H1 (cell line): ENCODE measurements around the gene VPREB1. TPM values are rescaled to one million over a fixed set of nuclear protein-coding genes. Genes with fewer than 3 reads are reported as not detected.

Source experiments
- CTCF ChIA-PET: fragments of 300-600 bp; sonication (Branson Sonifier 250); formaldehyde crosslinking; loops from one replicate; lab custom pipeline; 2021; ENCODE audit not compliant: partially characterized antibody; lab: Charles Lee
- POLR2A ChIA-PET: fragments of 300-600 bp; sonication (Branson Sonifier 250); formaldehyde crosslinking; loops from one replicate; lab custom pipeline; 2021; ENCODE audit warnings: inconsistent platforms; ENCODE audit not compliant: partially characterized antibody; lab: Charles Lee
- DNase-seq, 2 experiments: peaks; one replicate each; pipeline versions ENCODE4 v3.0.0 to v3.0.0-alpha.2; 2010 to 2022; ENCODE audit warnings: low spot score in 2 of 2, low read depth in 1 of 2, mixed read lengths in 1 of 2
- FAIRE-seq: peaks from 2 replicates; lab custom pipeline; 2011; peaks lifted over from hg19 to GRCh38; lab: Jason Lieb, UNC
- H2AFZ ChIP-seq: 2 replicates; pipeline ENCODE4 v1.8.1; 2012; ENCODE audit warnings: low read length, inconsistent platforms
- H2AK5ac ChIP-seq: 2 replicates; pipeline ENCODE4 v1.6.1; 2013; ENCODE audit warnings: low read depth, low read length
- H2BK120ac ChIP-seq: replicated peaks from 2 replicates; pipeline ENCODE3; 2013; ENCODE audit warnings: low read depth, low read length, inconsistent platforms
- H2BK12ac ChIP-seq: 2 replicates; pipeline ENCODE4 v1.6.1; 2013; ENCODE audit warnings: low read depth, low read length
- H2BK15ac ChIP-seq: 2 replicates; pipeline ENCODE4 v1.6.1; 2013; ENCODE audit warnings: low read length
- H2BK20ac ChIP-seq: 2 replicates; pipeline ENCODE4 v1.6.1; 2013; ENCODE audit warnings: low read length
- H2BK5ac ChIP-seq: 2 replicates; pipeline ENCODE4 v1.6.1; 2013; ENCODE audit warnings: low read depth, low read length
- H3K14ac ChIP-seq: 2 replicates; pipeline ENCODE4 v1.6.1; 2013; ENCODE audit warnings: inconsistent platforms; ENCODE audit not compliant: insufficient read length
- H3K18ac ChIP-seq: 2 replicates; pipeline ENCODE4 v1.6.1; 2013; ENCODE audit warnings: low read length; ENCODE audit errors: extremely low read depth
- H3K23ac ChIP-seq: 2 replicates; pipeline ENCODE4 v1.6.1; 2013; ENCODE audit warnings: inconsistent platforms; ENCODE audit not compliant: insufficient read length
- H3K23me2 ChIP-seq: 2 replicates; pipeline ENCODE4 v1.6.1; 2013; ENCODE audit warnings: low read depth, low read length
- H3K27ac ChIP-seq: 2 replicates; pipeline ENCODE4 v1.6.1; 2011; ENCODE audit warnings: low read depth, low read length, inconsistent platforms
- H3K27me3 ChIP-seq, 4 experiments: replicated peaks in 1 of 4; 1 replicate in 1 of 4; 2 replicates in 3 of 4; pipeline versions ENCODE4 v1.6.1 to v1.8.1; 2011 to 2013; ENCODE audit warnings: low read length in 3 of 4, mild to moderate bottlenecking in 3 of 4, inconsistent platforms in 2 of 4, mixed read lengths in 2 of 4, moderate library complexity in 1 of 4; ENCODE audit not compliant: control insufficient read depth in 3 of 4, insufficient read depth in 3 of 4; ENCODE audit errors: extremely low read depth in 1 of 4
- H3K36me3 ChIP-seq, 4 experiments: 2 replicates each; pipeline versions ENCODE4 v1.6.1 to v1.8.1; 2011 to 2013; ENCODE audit warnings: mild to moderate bottlenecking in 4 of 4, low read length in 3 of 4, moderate library complexity in 2 of 4, control low read depth in 1 of 4, inconsistent platforms in 1 of 4; ENCODE audit not compliant: insufficient read depth in 4 of 4, control insufficient read depth in 2 of 4
- H3K4ac ChIP-seq: replicated peaks from 2 replicates; pipeline ENCODE3; 2013; ENCODE audit warnings: low read length, low read depth, mixed read lengths, inconsistent platforms; ENCODE audit not compliant: insufficient read length
- H3K4me1 ChIP-seq, 4 experiments: replicated peaks in 1 of 4; 1 replicate in 1 of 4; 2 replicates in 3 of 4; pipeline versions ENCODE4 v1.6.1 to v1.8.1; 2011 to 2013; ENCODE audit warnings: low read length in 3 of 4, inconsistent platforms in 2 of 4, mixed read lengths in 1 of 4; ENCODE audit not compliant: insufficient read depth in 4 of 4, control insufficient read depth in 3 of 4
- H3K4me2 ChIP-seq, 2 experiments: 2 replicates each; pipeline versions ENCODE4 v1.6.1 to v1.8.1; 2011 to 2013; ENCODE audit warnings: low read depth in 2 of 2, low read length in 2 of 2, control low read depth in 1 of 2, inconsistent platforms in 1 of 2, mild to moderate bottlenecking in 1 of 2; ENCODE audit not compliant: insufficient read depth in 1 of 2
- H3K4me3 ChIP-seq, 4 experiments: fragments of 200-600, 300-600 bp in 1 of 4; sonication (generic), shearing (Covaris generic), sonication (Bioruptor Twin) in 1 of 4; 2 replicates each; pipeline versions ENCODE4 v1.5.1 to v1.8.1; 2011 to 2016; ENCODE audit warnings: low read length in 4 of 4, low read depth in 3 of 4, control low read depth in 2 of 4, inconsistent platforms in 2 of 4, mild to moderate bottlenecking in 2 of 4, mixed read lengths in 1 of 4, moderate library complexity in 1 of 4; ENCODE audit not compliant: insufficient read depth in 2 of 4; ENCODE audit errors: extremely low read depth in 1 of 4
- H3K56ac ChIP-seq: replicated peaks from 2 replicates; pipeline ENCODE3; 2013; ENCODE audit warnings: low read depth, mild to moderate bottlenecking, mixed read lengths, low read length, inconsistent platforms; ENCODE audit not compliant: insufficient read length
- H3K79me1 ChIP-seq: 2 replicates; pipeline ENCODE4 v1.6.1; 2013; ENCODE audit warnings: low read depth, low read length, control low read depth
- H3K79me2 ChIP-seq, 2 experiments: 2 replicates each; pipeline versions ENCODE4 v1.6.1 to v1.8.1; 2012 to 2013; ENCODE audit warnings: low read length in 2 of 2, mild to moderate bottlenecking in 2 of 2, inconsistent platforms in 1 of 2; ENCODE audit not compliant: insufficient read depth in 2 of 2, control insufficient read depth in 1 of 2
- H3K9ac ChIP-seq, 4 experiments: replicated peaks in 1 of 4; 1 replicate in 1 of 4; 2 replicates in 3 of 4; pipeline versions ENCODE4 v1.6.1 to v1.8.1; 2011 to 2013; ENCODE audit warnings: low read depth in 3 of 4, low read length in 3 of 4, control low read depth in 2 of 4, mild to moderate bottlenecking in 2 of 4, moderate library complexity in 2 of 4, inconsistent platforms in 1 of 4; ENCODE audit errors: extremely low read depth in 1 of 4
- H3K9me3 ChIP-seq, 2 experiments: 2 replicates each; pipeline versions ENCODE4 v1.6.1 to v1.8.1; 2012 to 2013; ENCODE audit warnings: mild to moderate bottlenecking in 2 of 2, moderate library complexity in 2 of 2, control low read depth in 1 of 2, inconsistent platforms in 1 of 2, low read depth in 1 of 2, low read length in 1 of 2, mixed read lengths in 1 of 2; ENCODE audit not compliant: insufficient read depth in 2 of 2
- H4K20me1 ChIP-seq, 2 experiments: replicated peaks in 1 of 2; 2 replicates each; pipeline versions ENCODE3 to v1.8.1; 2011 to 2013; ENCODE audit warnings: inconsistent platforms in 2 of 2, low read length in 2 of 2, mild to moderate bottlenecking in 1 of 2; ENCODE audit not compliant: insufficient read depth in 2 of 2, control insufficient read depth in 1 of 2
- H4K5ac ChIP-seq: 2 replicates; pipeline ENCODE4 v1.6.1; 2013; ENCODE audit warnings: low read length, low read depth, mixed read lengths, inconsistent platforms; ENCODE audit not compliant: insufficient read length
- H4K8ac ChIP-seq: 2 replicates; pipeline ENCODE4 v1.8.0; 2013; ENCODE audit warnings: mild to moderate bottlenecking, moderate library complexity, low read length, inconsistent platforms; ENCODE audit not compliant: insufficient read depth; ENCODE audit errors: extremely low read depth
- H4K91ac ChIP-seq: replicated peaks from 2 replicates; pipeline ENCODE3; 2013; ENCODE audit warnings: low read length, mixed read lengths, inconsistent platforms; ENCODE audit not compliant: insufficient read length
- CEBPB ChIP-seq: IDR thresholded peaks from 2 replicates; pipeline ENCODE4 v1.6.1; 2012; ENCODE audit warnings: low read depth, low read length
- WGBS, 2 experiments: shearing (Covaris generic) in 1 of 2; methylation state at CpG; one replicate each; pipeline versions ENCODE4 v1.1.6 to v1.1.7; 2013 to 2015; ENCODE audit warnings: low lambda C conversion rate in 2 of 2, mixed read lengths in 2 of 2, inconsistent platforms in 1 of 2, low coverage in 1 of 2, missing lambda C conversion rate in 1 of 2; ENCODE audit not compliant: insufficient replicate concordance in 2 of 2, insufficient coverage in 1 of 2, insufficient read length in 1 of 2; ENCODE audit errors: extremely low coverage in 1 of 2, missing lambda C conversion rate in 1 of 2; 5-methylcytosine and 5-hydroxymethylcytosine counted together
- polyA plus RNA-seq, 7 experiments: library from polyadenylated mRNA; depleted of rRNA in 3 of 7; stranded (reverse) in 5 of 7; unstranded in 2 of 7; fragments of >200 nt in 5 of 7; fragments of 200-250 nt in 2 of 7; gene quantifications; 1 replicate in 5 of 7; 2 replicates in 1 of 7; 4 replicates in 1 of 7; pipeline versions ENCODE4 v1.2.1 to v1.2.3, GENCODE V29; 2011 to 2013; ENCODE audit warnings: missing spikeins in 2 of 7, mixed read lengths in 2 of 7
- total RNA-seq: library from RNA; stranded (reverse); fragmentation: NEBNext Ultra II Directional; extraction: Animal tissue kit (Norgen Biotek cat#: 25700); gene quantifications from 2 replicates; pipeline ENCODE4 v1.2.1, GENCODE V29; 2021

Gene VPREB1
- total and polyA plus RNA-seq, 2 of the 8 experiments (the other 6 are each of a cell fraction or from before 2014, with no cell fraction given): not detected

DNA sequence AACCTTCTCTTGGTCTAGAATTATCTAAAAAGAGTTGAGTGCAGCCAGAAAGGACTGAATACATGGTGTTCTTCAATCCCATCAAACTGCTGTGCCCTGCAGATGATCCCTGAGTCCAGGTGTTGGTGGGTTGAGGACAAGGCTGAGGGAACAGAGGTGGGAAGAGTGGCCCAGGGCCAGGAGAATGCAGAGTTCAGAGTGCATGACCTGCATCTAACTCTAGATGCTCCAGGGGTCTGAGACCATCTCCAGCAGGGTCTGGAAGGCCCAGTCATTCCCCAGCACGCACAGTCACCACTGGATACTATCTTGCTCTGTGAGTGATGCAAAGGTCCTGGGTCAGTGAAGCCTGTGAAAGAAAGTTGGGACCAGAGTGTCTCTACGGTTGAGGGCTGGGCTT, 2.1 kb upstream of the VPREB1 start:
- FAIRE-seq: no peak
- Histone ChIP-seq H2BK5ac (no peak overlapping the region), H3K4me1 (no peaks in the 10 kb centered on the region), H4K20me1 (peaks cover 4 to 16% of the 10 kb centered on the region in 2 experiments), H2BK15ac (no peak overlapping the region), H3K27ac (no peak overlapping the region), H2BK120ac (no peak overlapping the region), H3K79me1 (no peaks in the 10 kb centered on the region), H3K4ac (no peak overlapping the region), H2AK5ac (no peak overlapping the region), H3K4me2 (no peak overlapping the region), H3K23ac (no peak overlapping the region), H3K14ac (no peak overlapping the region), H3K18ac (no peak overlapping the region), H2BK20ac (no peak overlapping the region), H4K5ac (no peak overlapping the region), H3K4me3 (no peak overlapping the region), H3K9me3 (no peaks in the 10 kb centered on the region), H3K9ac (no peak overlapping the region), H3K23me2 (no peaks in the 10 kb centered on the region), H2AFZ (no peak overlapping the region), H4K91ac (no peak overlapping the region), H3K79me2 (no peaks in the 10 kb centered on the region), H4K8ac (no peak overlapping the region), H2BK12ac (no peak overlapping the region), H3K36me3 (no peaks in the 10 kb centered on the region), H3K56ac (no peak overlapping the region), H3K27me3 (peaks cover 86 to 99% (median 97%) of the 10 kb centered on the region in 4 experiments)
- WGBS, 2 experiments: 65% methylated on average over 2 of the region's 2 CpGs; no CpG with 5 or more reads in 1 of the 2 experiments
- ChIA-PET POLR2A (interaction anchor here (0.8 kb wide), 1 partner anchor 10 kb away, joined by 3 read pairs; no protein-coding TSS in a partner anchor), CTCF (interaction anchor here (1.2 to 4.8 kb wide), 5 partner anchors 9 to 85 kb away, joined by 3 to 22 read pairs (median 5); no protein-coding TSS in a partner anchor)
- DNase-seq: no peak
- no peak for TF ChIP-seq CEBPB
